PC-9 (cell line): ENCODE results near the gene HSPG2. TPM values are rescaled to one million over a fixed set of nuclear protein-coding genes. Genes with fewer than 3 reads are reported as not detected.

Experiments
- BruUV-seq: library from RNA; stranded (reverse); fragments of 400-500 nt; replicated peaks from 2 replicates; lab custom pipeline; 2021; lab: Mats Ljungman, UMichigan
- CTCF ChIA-PET: fragments of 300-600 bp; sonication (Branson Sonifier 250); formaldehyde crosslinking; loops from one replicate; lab custom pipeline; 2022; ENCODE audit warnings: antibody characterized with exemption; lab: Charles Lee
- POLR2A ChIA-PET: fragments of 300-600 bp; sonication (Branson Sonifier 250); formaldehyde crosslinking; loops from one replicate; lab custom pipeline; 2022; ENCODE audit warnings: antibody characterized with exemption; ENCODE audit not compliant: unreplicated experiment; lab: Charles Lee
- DNase-seq, 2 experiments: peaks; one replicate each; pipeline versions ENCODE4 v3.0.0 to v3.0.0-alpha.2; 2015 to 2022; ENCODE audit warnings: mixed read lengths in 1 of 2
- H2AFZ ChIP-seq: fragments of 200-600 bp; sonication (generic); 2 replicates; pipeline ENCODE4 v1.8.1; 2017; ENCODE audit warnings: antibody characterized with exemption
- H3F3A ChIP-seq: fragments of 200-600 bp; sonication (generic); 2 replicates; pipeline ENCODE4 v1.8.1; 2017; ENCODE audit warnings: antibody characterized with exemption, mild to moderate bottlenecking, low read depth; ENCODE audit not compliant: insufficient read depth
- H3K27ac ChIP-seq: fragments of 200-600 bp; sonication (generic); 2 replicates; pipeline ENCODE4 v1.6.1; 2016; ENCODE audit warnings: mixed run types
- H3K27me3 ChIP-seq: fragments of 200-600 bp; sonication (generic); 2 replicates; pipeline ENCODE4 v1.6.1; 2016; ENCODE audit warnings: low read depth, mixed run types; ENCODE audit not compliant: insufficient read depth
- H3K36me3 ChIP-seq: fragments of 200-600 bp; sonication (generic); 2 replicates; pipeline ENCODE4 v1.6.1; 2016; ENCODE audit warnings: low read depth, mixed run types
- H3K4me1 ChIP-seq: fragments of 200-600 bp; sonication (generic); replicated peaks from 2 replicates; pipeline ENCODE4 v1.6.1; 2016; ENCODE audit warnings: mixed run types; ENCODE audit not compliant: insufficient read depth
- H3K4me2 ChIP-seq: fragments of 200-600 bp; sonication (generic); 2 replicates; pipeline ENCODE4 v1.6.1; 2017; ENCODE audit warnings: mixed run types
- H3K4me3 ChIP-seq: fragments of 200-600 bp; sonication (generic); 2 replicates; pipeline ENCODE4 v1.6.1; 2016; ENCODE audit warnings: mixed run types
- H3K79me2 ChIP-seq: fragments of 200-600 bp; sonication (generic); 2 replicates; pipeline ENCODE4 v1.6.1; 2017; ENCODE audit warnings: low read depth, mixed run types
- H3K9me2 ChIP-seq: fragments of 200-600 bp; sonication (generic); 2 replicates; pipeline ENCODE4 v1.8.1; 2017; ENCODE audit warnings: mild to moderate bottlenecking; ENCODE audit not compliant: insufficient read depth
- H3K9me3 ChIP-seq: fragments of 200-600 bp; sonication (generic); 2 replicates; pipeline ENCODE4 v1.8.1; 2016; ENCODE audit warnings: low read depth; ENCODE audit not compliant: insufficient read depth
- H4K20me1 ChIP-seq: fragments of 200-600 bp; sonication (generic); 2 replicates; pipeline ENCODE4 v1.8.1; 2017; ENCODE audit not compliant: insufficient read depth
- CTCF ChIP-seq: fragments of 200-600 bp; sonication (generic); conservative IDR thresholded peaks from 2 replicates; pipeline ENCODE4 v1.6.1; 2017; ENCODE audit warnings: mixed run types, antibody characterized with exemption, mild to moderate bottlenecking, moderate library complexity
- EZH2 ChIP-seq: fragments of 200-600 bp; sonication (generic); IDR thresholded peaks from 2 replicates; pipeline ENCODE4 v1.8.0; 2017; ENCODE audit warnings: antibody characterized with exemption, low read depth
- intact Hi-C: fragments of 100-400 bp; cut with micrococcal nuclease; formaldehyde crosslinking; loops from one replicate; pipeline ENCODE4 v1.10.0; 2022; ENCODE audit not compliant: unreplicated experiment
- total RNA-seq: library from RNA; stranded (reverse); gene quantifications from 2 replicates; pipeline ENCODE4 v1.2.3, GENCODE V29; 2021

The HSPG2 gene
- total RNA-seq, 1 experiment from 2014 or later: 126 TPM

DNA sequence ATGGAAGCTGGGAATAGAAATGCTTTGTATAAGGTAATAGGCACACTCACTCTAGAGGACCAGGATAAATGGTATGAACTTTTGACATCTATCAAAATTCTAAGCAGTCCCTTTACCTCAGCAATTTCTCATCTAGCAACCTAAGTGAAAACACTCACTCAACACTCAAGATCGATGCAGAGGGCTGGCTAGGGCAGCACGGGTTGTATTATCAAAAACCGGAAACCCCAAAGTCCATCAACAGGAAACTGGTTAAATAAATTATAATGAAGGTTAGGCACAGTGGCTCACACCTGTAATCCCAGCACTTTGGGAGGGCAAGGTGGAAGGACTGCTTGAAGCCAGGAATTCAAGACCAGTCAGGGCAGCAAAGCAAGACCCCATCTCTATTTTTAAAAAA is 163.5 kb downstream of the HSPG2 start:
- intact Hi-C loops: no loop called here
- Histone ChIP-seq H3K9me3 (no peaks in the 10 kb centered on the region), H4K20me1 (peaks cover 9% of the 10 kb centered on the region; the same call in 1 of the 2 replicates)

More for the DNA sequence above, 163.5 kb downstream of the HSPG2 start:
- POLR2A ChIA-PET: no interaction called here
- peaks cover 51% of the 10 kb centered on the region for H3K79me2 ChIP-seq
- H3K27me3 ChIP-seq: no peaks in the 10 kb centered on the region
- CTCF ChIA-PET: interaction anchor here (0.9 kb wide), 1 partner anchor 540 kb away, joined by 7 read pairs; no protein-coding TSS in a partner anchor
- H3K4me1 ChIP-seq: no peaks in the 10 kb centered on the region
- no peaks in the 10 kb centered on the region for H3F3A ChIP-seq
- BruUV-seq: no TSS peak
- no peak for TF ChIP-seq EZH2
- TF ChIP-seq CTCF: no peak
- no peaks in the 10 kb centered on the region for H3K36me3 ChIP-seq
- DNase-seq: no peak
- H3K4me2 ChIP-seq: no peak overlapping the region
- H3K27ac ChIP-seq: no peak overlapping the region
- H3K9me2 ChIP-seq: no peaks in the 10 kb centered on the region
- H3K4me3 ChIP-seq: no peak overlapping the region
- no peak overlapping the region for H2AFZ ChIP-seq

Other genes starting within 250 kb of the HSPG2 start
- gene USP48, start 154.2 kb downstream of the HSPG2 start, total RNA-seq: 63.1 and 63.5 TPM in 2 replicates
- gene LDLRAD2, start 125.0 kb downstream of the HSPG2 start, total RNA-seq: not detected in 2 replicates
- gene CELA3B, start 39.7 kb upstream of the HSPG2 start, total RNA-seq: not detected in 2 replicates
- not detected in 2 replicates for gene CELA3A, start 64.3 kb upstream of the HSPG2 start, total RNA-seq
- 119 and 183 TPM in 2 replicates for gene CDC42, start 115.4 kb upstream of the HSPG2 start, total RNA-seq
- gene WNT4, start 205.8 kb upstream of the HSPG2 start, total RNA-seq: 0.78 and 0.83 TPM in 2 replicates